OCI-M2 (cell line): Measurements from ENCODE around the gene AHSG.
"Not testable (repeated sequence)": the region's sequence is repeated elsewhere in the genome, so short reads cannot be mapped to it uniquely, and the experiment has no call there.

ENCODE experiments used
- DNase-seq: peaks from one replicate; lab custom pipeline; 2025; ENCODE audit not compliant: unreplicated experiment; lab: John Stamatoyannopoulos, UW

The AHSG gene

DNA sequence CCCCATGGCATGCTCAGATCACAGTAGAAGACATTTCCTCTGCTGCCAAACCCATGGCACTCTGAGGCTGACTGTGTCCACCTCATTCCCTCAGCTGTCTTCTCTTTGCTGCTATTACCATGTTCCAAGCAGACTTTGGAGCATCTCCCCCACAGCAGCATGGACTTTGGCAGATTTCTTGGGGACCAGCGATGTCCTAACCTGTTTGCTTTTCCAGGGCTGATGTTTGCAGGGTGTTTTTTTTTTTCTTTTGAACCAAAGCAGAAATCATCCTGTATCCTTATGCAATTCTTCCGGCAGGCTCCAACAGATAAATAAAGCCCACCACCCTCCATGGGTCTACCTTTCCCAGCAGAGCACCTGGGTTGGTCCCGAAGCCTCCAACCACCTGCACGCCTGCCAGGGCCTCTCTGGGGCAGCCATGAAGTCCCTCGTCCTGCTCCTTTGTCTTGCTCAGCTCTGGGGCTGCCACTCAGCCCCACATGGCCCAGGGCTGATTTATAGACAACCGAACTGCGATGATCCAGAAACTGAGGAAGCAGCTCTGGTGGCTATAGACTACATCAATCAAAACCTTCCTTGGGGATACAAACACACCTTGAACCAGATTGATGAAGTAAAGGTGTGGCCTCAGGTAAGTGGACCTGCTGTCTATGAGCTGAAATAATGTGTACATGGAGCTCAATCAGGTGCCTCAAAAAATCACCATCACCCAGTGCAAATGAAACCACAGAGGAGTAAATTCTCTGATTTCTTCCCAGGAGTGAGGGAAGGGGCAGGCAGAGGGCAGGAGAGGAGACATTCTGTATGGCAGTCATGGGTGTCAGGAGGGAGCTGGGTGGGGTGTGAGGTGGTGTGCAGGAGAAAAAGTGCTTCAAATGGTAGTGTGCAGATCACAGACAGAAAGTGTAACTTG, at the start of gene AHSG:
AHSG (plus strand) TSS at position 340 of the 916 bp plus-strand sequence; CDS start at position 422, 82 bp downstream.
- DNase-seq, result no peak

DNA sequence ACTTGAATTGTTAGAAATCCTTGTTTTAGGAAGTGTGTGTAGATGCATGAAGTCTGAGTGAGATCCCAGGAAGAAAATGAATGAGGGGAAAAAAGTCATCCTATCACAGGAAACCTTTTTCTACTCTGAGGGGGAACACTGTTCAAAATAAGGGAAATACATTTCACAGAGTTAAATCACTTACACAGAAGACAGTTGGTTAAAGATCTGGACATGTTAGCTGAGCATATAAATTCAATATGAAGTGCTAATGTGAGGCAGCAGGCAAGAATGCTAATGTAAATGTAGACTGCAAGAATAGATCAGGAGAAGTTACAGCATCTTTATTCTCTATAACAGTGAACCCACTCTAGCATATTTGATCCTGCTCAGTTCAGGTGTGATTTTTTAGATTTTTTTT, 48.3 kb upstream of the AHSG start:
- DNase-seq, result no peak

DNA sequence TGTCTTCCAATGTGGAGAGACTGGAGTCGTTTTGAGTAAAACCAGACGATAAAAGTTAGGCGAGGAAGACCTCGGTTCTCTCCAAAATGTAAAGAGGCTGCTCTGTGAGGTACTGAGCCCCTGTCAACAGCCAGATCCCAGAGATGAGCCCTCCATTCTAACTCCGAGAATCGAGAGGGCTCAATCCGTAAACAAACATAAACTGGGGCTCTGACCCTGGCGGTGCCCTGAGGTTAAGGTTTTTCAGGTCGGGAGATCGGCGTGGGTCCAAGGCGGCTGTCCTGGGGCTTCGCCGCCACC, 46.1 kb upstream of the AHSG start:
- DNase-seq, result no peak

DNA sequence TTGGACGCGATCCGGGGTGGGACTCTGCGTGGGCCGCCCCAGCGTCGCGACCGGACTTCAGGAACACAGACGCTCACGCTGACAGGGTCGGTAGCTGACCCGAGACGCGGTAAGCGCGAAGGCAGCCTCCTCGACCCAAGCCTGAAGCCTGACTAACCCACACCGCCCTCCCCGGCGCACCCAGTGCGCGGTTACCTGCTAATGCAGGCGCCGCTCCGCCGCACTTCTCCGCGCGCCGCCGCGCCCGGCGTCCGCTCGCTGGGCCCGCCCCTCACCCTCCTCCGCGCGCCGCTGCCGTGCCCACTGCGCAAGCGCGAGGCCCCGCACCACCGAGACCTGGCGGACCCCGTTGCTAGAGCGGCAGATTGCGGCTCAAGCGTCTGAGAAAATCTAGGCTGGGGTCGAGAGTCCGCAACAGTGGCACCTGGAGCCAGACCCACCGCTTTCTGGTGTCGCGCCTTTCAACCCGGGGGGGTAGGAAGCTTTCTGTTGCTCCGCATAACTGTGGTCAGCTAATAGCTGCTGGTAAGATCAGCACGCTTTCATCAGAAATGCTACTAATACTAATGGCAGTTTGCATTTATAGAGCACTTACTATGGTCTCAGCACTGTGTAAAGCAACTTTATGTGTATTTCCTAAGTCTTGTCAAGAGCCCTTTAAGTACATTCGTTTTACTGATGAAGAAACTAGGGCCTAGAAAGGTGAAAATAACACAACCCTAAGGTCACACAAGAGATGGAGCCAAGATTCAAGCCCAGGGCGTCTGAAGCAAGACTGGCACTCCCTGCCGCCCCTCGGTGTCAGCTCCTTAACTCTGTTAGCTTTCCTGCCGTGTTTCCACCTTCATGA, 45.6 kb upstream of the AHSG start, which contains the start of gene TBCCD1:
TBCCD1 (minus strand) TSS at position 268 of the 850 bp plus-strand sequence. CDS start 3,010 bp downstream, outside the sequence.
- no peak for DNase-seq

GRCh38 chr3:186569361-186569760, 43.5 kb upstream of the AHSG start:
- DNase-seq, result not testable (repeated sequence)

GRCh38 chr3:186569779-186570095, 43.1 kb upstream of the AHSG start:
- no peak for DNase-seq

GRCh38 chr3:186570096-186570940, 42.5 kb upstream of the AHSG start, which contains the start of gene DNAJB11:
Gene DNAJB11 (plus strand): TSS chr3:186570720. CDS start chr3:186570898, 178 bp downstream.
- peak; percentile 90 for DNase-seq

GRCh38 chr3:186570941-186571643, 41.8 kb upstream of the AHSG start:
- DNase-seq, result no peak

DNA sequence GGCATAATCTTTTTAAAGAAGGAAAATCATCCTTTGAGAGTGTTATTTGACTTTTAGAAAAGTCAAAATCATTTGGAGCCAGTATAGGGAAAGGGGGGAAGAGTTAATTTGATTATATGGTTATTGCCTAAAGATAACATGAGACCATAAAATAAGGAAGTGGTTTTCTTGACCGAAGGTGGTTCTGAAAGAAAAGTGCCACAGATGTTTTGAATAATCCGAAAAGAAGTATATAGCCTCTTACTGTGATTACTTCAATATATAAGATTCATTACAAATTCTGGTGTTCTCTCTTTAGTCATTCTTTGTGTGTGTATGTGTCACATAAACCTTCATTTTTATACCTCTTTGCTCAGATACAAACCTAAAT, 41.2 kb upstream of the AHSG start:
- no peak for DNase-seq

GRCh38 chr3:186577521-186577920, 35.3 kb upstream of the AHSG start:
- no peak for DNase-seq

GRCh38 chr3:186580785-186581184, 32.1 kb upstream of the AHSG start:
- no peak for DNase-seq

DNA sequence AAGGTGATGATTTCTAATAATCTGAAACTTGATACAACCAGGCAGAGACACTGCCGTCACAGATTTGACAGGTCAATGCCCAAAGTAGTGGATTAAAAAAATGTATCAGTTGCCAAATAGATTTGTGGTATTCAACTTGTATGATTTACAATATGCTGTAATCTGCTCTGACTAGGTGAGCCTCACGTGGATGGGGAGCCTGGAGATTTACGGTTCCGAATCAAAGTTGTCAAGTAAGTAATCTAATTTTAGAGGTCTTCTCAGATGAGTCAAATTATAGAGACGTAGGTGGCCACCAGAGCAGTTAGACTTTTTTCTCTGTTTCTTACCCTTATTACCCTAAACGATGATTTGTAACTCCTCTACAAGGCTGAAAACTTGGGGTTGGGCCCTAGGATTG, 30.3 kb upstream of the AHSG start:
- DNase-seq, result no peak

GRCh38 chr3:186583831-186584230, 29.0 kb upstream of the AHSG start:
- DNase-seq, result no peak

DNA sequence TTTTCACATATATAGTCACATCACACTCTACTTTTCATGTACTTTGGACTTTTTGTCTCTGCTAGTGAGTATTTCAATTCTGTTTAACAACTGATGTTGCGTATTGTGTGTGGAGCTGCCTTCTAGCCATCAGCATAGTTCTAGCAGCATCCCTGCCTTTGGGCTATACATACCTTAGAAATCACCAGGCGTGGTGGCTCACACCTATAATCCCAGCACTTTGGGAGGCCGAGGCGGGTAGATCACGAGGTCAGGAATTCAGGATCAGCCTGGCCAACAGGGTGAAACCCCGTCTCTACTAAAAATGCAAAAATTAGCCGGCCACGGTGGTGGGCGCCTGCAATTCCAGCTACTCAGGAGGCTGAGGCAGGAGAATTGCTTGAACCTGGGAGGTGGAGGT, 26.6 kb upstream of the AHSG start:
- DNase-seq, result not testable (repeated sequence)

GRCh38 chr3:186587183-186587582, 25.7 kb upstream of the AHSG start:
- DNase-seq, result no peak

DNA sequence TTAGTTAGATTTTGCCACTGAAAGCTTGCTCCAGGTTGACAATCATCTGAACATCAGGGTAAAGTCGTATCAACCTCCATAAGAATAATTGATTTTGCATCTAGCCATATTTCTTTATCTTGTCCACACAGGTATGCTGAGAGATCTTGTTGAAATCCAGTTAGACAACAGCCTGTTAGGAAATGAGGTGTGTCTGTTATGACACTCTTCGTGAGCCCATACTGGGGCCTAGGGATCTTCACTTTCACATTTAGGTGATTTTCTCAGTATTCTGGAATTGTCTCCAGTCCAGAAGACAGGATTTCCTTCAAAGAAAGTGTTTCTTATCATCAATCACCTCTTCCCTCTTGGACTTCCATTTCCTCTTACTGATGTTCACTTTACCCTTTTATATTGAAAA, 24.2 kb upstream of the AHSG start:
- no peak for DNase-seq

GRCh38 chr3:186589121-186589520, 23.7 kb upstream of the AHSG start:
- DNase-seq, result no peak

DNA sequence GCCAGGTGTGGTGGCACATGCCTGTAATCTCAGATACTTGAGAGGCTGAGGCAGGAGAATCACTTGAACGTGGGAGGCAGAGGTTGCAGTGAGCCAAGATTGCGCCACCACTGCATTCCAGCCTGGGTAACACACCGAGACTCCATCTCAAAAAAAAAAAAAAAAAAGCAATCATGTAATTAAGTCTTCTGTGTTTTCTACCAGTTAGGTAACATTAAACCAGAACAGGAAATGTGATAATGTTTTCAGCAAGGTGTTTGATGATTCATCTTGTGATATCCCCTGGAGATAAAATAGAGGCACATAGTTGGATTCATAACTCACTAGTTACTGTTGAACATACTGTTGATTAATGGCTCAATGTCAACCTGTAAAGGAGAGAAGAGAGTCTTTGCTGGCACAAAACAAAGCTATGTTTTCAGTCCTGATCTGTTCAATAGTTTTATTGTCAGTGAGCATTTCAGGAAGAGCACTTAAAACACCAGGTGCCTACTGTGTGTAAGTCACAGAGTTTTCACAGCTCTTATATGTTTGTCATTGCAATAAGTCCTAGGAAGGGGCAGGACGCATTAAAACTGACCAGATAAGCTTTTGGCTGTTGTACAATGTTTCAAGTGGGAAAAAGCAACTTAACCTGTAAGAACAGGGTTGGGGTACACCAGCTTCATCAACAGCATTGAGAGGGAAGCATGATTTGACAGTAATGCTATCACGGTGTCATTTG, 22.8 kb upstream of the AHSG start:
- DNase-seq, result no peak

- DNase-seq, result no peak
Observed at GRCh38 chr3:186590580-186591295, 22.1 kb upstream of the AHSG start.
